B cell (primary cell): ENCODE results near the gene ZNF630. TPM values are rescaled to one million over a fixed set of nuclear protein-coding genes. Genes with fewer than 3 reads are reported as not detected.

Experiments used
- ATAC-seq: fragments of 200-7000 bp; cut with Tn5 transposase; one replicate; pipeline ENCODE4 v1.10.0; 2021; ENCODE audit warnings: low read depth, mild to moderate bottlenecking, moderate number of reproducible peaks, moderate library complexity
- CTCF ChIA-PET: fragments of 350-600 bp; sonication (Branson Sonifier 250); formaldehyde crosslinking; loops from one replicate; lab custom pipeline; 2021; ENCODE audit warnings: antibody characterized with exemption, inconsistent platforms; lab: Charles Lee
- POLR2A ChIA-PET: fragments of 350-600 bp; sonication (Branson Sonifier 250); formaldehyde crosslinking; loops from one replicate; lab custom pipeline; 2021; ENCODE audit warnings: antibody characterized with exemption; lab: Charles Lee
- DNase-seq: peaks from one replicate; pipeline ENCODE4 v3.0.0; 2013
- H2AFZ ChIP-seq: 2 replicates; pipeline ENCODE4 v1.6.1; 2012; ENCODE audit warnings: mild to moderate bottlenecking, low read depth, low read length; ENCODE audit not compliant: insufficient read depth, poor library complexity, severe bottlenecking
- H3K27ac ChIP-seq, 2 donors: 1 replicate in 1 of 2; 2 replicates in 1 of 2; pipeline ENCODE4 v1.5.1; 2012 to 2013; ENCODE audit warnings: low read length in 2 of 2, mild to moderate bottlenecking in 2 of 2, moderate library complexity in 1 of 2
- H3K27me3 ChIP-seq, 4 experiments: fragments of 200-600 bp in 1 of 4; sonication (generic) in 1 of 4; replicated peaks in 1 of 4; 1 replicate in 2 of 4; 2 replicates in 2 of 4; pipeline versions ENCODE4 v1.6.1 to v1.7.0; 2013 to 2016; ENCODE audit warnings: low read length in 3 of 4, mild to moderate bottlenecking in 2 of 4, mixed read lengths in 1 of 4, moderate library complexity in 1 of 4; ENCODE audit not compliant: insufficient read depth in 4 of 4, control insufficient read depth in 3 of 4; ENCODE audit errors: control extremely low read depth in 1 of 4
- H3K36me3 ChIP-seq, 2 experiments: replicated peaks in 1 of 2; 1 replicate in 1 of 2; 2 replicates in 1 of 2; pipeline versions ENCODE4 v1.6.1 to v1.7.1; 2013; ENCODE audit warnings: low read length in 1 of 2; ENCODE audit not compliant: insufficient read depth in 2 of 2, control insufficient read depth in 1 of 2; ENCODE audit errors: control extremely low read depth in 1 of 2, extremely low read depth in 1 of 2
- H3K4me1 ChIP-seq, 2 donors: fragments of 200-600 bp in 1 of 2; sonication (generic) in 1 of 2; 1 replicate in 1 of 2; 2 replicates in 1 of 2; pipeline versions ENCODE4 v1.5.1 to v1.6.1; 2013 to 2017; ENCODE audit warnings: low read length in 2 of 2; ENCODE audit not compliant: control insufficient read depth in 2 of 2, insufficient read depth in 2 of 2
- H3K4me2 ChIP-seq: replicated peaks from 2 replicates; pipeline ENCODE3; 2012; ENCODE audit warnings: mild to moderate bottlenecking, low read depth, low read length; ENCODE audit not compliant: poor library complexity, severe bottlenecking
- H3K4me3 ChIP-seq, 5 experiments: fragments of 200-600 bp in 1 of 5; sonication (generic) in 1 of 5; 1 replicate in 3 of 5; 2 replicates in 2 of 5; pipeline versions ENCODE4 v1.5.1 to v1.7.0; 2011 to 2016; ENCODE audit warnings: low read length in 4 of 5, mild to moderate bottlenecking in 4 of 5, low read depth in 2 of 5, control low read depth in 1 of 5, moderate library complexity in 1 of 5; ENCODE audit not compliant: insufficient read depth in 1 of 5; ENCODE audit errors: control extremely low read depth in 1 of 5, extremely low read depth in 1 of 5
- H3K79me2 ChIP-seq: fragments of 200-600 bp; sonication (generic); one replicate; pipeline ENCODE4 v1.6.0; 2016; ENCODE audit warnings: low read length; ENCODE audit not compliant: control insufficient read depth, insufficient read depth
- H3K9ac ChIP-seq: fragments of 200-600 bp; sonication (generic); 2 replicates; pipeline ENCODE4 v1.6.1; 2017; ENCODE audit warnings: mild to moderate bottlenecking, low read length, moderate library complexity
- H3K9me3 ChIP-seq, 3 donors: one replicate each; pipeline versions ENCODE4 v1.6.1 to v1.7.1; 2013; ENCODE audit warnings: low read length in 2 of 3; ENCODE audit not compliant: control insufficient read depth in 2 of 3, insufficient read depth in 1 of 3; ENCODE audit errors: control extremely low read depth in 1 of 3
- H4K20me1 ChIP-seq: 2 replicates; pipeline ENCODE4 v1.6.0; 2012; ENCODE audit warnings: mild to moderate bottlenecking, low read length; ENCODE audit not compliant: insufficient read depth, control insufficient read depth, poor library complexity, severe bottlenecking
- H3K27ac Mint-ChIP-seq: one replicate; pipeline ENCODE4 v1.8.0; 2021; ENCODE audit warnings: mixed read lengths
- H3K27me3 Mint-ChIP-seq: one replicate; pipeline ENCODE4 v1.8.0; 2021; ENCODE audit warnings: mixed read lengths
- H3K4me1 Mint-ChIP-seq: one replicate; pipeline ENCODE4 v1.8.0; 2021; ENCODE audit warnings: mixed read lengths
- H3K4me3 Mint-ChIP-seq: one replicate; pipeline ENCODE4 v1.8.0; 2021; ENCODE audit warnings: mixed read lengths
- H3K9me3 Mint-ChIP-seq: one replicate; pipeline ENCODE4 v1.8.0; 2022; ENCODE audit warnings: mixed read lengths; ENCODE audit not compliant: insufficient read depth
- CTCF ChIP-seq: fragments of 200-600 bp; IDR thresholded peaks from one replicate; pipeline ENCODE4 v1.8.0; 2022; ENCODE audit warnings: antibody characterized with exemption, mild to moderate bottlenecking
- EZH2 ChIP-seq: IDR thresholded peaks from 2 replicates; pipeline ENCODE4 v1.6.1; 2012; ENCODE audit warnings: borderline replicate concordance, low read depth, mild to moderate bottlenecking, moderate library complexity, low read length; ENCODE audit not compliant: insufficient read depth, poor library complexity, severe bottlenecking
- WGBS: methylation state at CpG from one replicate; pipeline ENCODE4 v1.1.5; 2013; ENCODE audit warnings: missing lambda C conversion rate; ENCODE audit not compliant: insufficient coverage; 5-methylcytosine and 5-hydroxymethylcytosine counted together
- intact Hi-C: fragments of 100-400 bp; cut with micrococcal nuclease; formaldehyde crosslinking; loops from one replicate; pipeline ENCODE4 v1.10.0; 2022
- polyA plus RNA-seq: library from polyadenylated mRNA; depleted of rRNA; stranded (reverse); fragments of >200 nt; gene quantifications from 2 replicates; pipeline ENCODE4 v1.2.3, GENCODE V29; 2012
- total RNA-seq, 2 donors: library from RNA; stranded (reverse); fragments of 120-200 nt in 1 of 2; gene quantifications; 1 replicate in 1 of 2; 2 replicates in 1 of 2; pipeline versions ENCODE4 v1.2.3 to v1.2.4, GENCODE V29; 2013 to 2022

Gene ZNF630
- total and polyA plus RNA-seq, 2 donors (not counting 1 experiment from before 2014, with no cell fraction given), result 2.8 TPM; not detected in 1

GRCh38 chrX:48059296-48059639, 12.2 kb downstream of the ZNF630 start:
- H4K20me1 ChIP-seq, result no peaks in the 10 kb centered on the region
- H3K4me1 Mint-ChIP-seq, result no peaks in the 10 kb centered on the region
- no peaks in the 10 kb centered on the region for H3K27me3 Mint-ChIP-seq
- H3K36me3 ChIP-seq, result peaks cover 2 to 22% of the 10 kb centered on the region in 2 experiments
- ChIA-PET POLR2A (no interaction called here), CTCF (no interaction called here)
- no peak overlapping the region for H3K4me3 Mint-ChIP-seq
- no peak overlapping the region for H3K27ac Mint-ChIP-seq
- no peak overlapping the region for H2AFZ ChIP-seq
- H3K9me3 Mint-ChIP-seq, result no peaks in the 10 kb centered on the region
- no peaks in the 10 kb centered on the region for H3K4me1 ChIP-seq
- WGBS, result no CpG with 5 or more reads among the region's 1 CpG
- TF ChIP-seq EZH2 (no peak), CTCF (no peak)
- H3K79me2 ChIP-seq, result no peaks in the 10 kb centered on the region
- no peaks in the 10 kb centered on the region for H3K27me3 ChIP-seq
- H3K4me3 ChIP-seq, result no peak overlapping the region
- no peak overlapping the region for H3K27ac ChIP-seq
- H3K9ac ChIP-seq, result no peak overlapping the region
- intact Hi-C loops, result no loop called here
- H3K9me3 ChIP-seq, result peaks cover 0 to 13% (median 5%) of the 10 kb centered on the region in 3 donors
- no peak overlapping the region for H3K4me2 ChIP-seq
- no peak for ATAC-seq
- no peak for DNase-seq

- Mint-ChIP-seq H3K27me3 (no peaks in the 10 kb centered on the region), H3K4me1 (no peaks in the 10 kb centered on the region), H3K4me3 (no peak overlapping the region), H3K9me3 (no peaks in the 10 kb centered on the region), H3K27ac (no peak overlapping the region)
- DNase-seq (no peak), ATAC-seq (no peak)
- TF ChIP-seq CTCF (no peak), EZH2 (no peak)
- peaks cover 0 to 13% (median 5%) of the 10 kb centered on the region in 3 donors for H3K9me3 ChIP-seq
- H3K4me2 ChIP-seq, result no peak overlapping the region
- H3K36me3 ChIP-seq, result peaks cover 2 to 22% of the 10 kb centered on the region in 2 experiments
- H3K79me2 ChIP-seq, result no peaks in the 10 kb centered on the region
- no peak overlapping the region for H3K27ac ChIP-seq
- no peak overlapping the region for H3K4me3 ChIP-seq
- no CpG with 5 or more reads among the region's 2 CpGs for WGBS
- H3K4me1 ChIP-seq, result no peaks in the 10 kb centered on the region
- intact Hi-C loops, result no loop called here
- H3K27me3 ChIP-seq, result no peaks in the 10 kb centered on the region
- no peak overlapping the region for H2AFZ ChIP-seq
- ChIA-PET POLR2A (no interaction called here), CTCF (no interaction called here)
- no peaks in the 10 kb centered on the region for H4K20me1 ChIP-seq
- no peak overlapping the region for H3K9ac ChIP-seq
Observed at GRCh38 chrX:48058621-48059295, 12.7 kb downstream of the ZNF630 start.
